AG04449 (cell line): ENCODE measurements around the gene FKBP4.

Experiments
- CTCF ChIA-PET: fragments of 350-600 bp; formaldehyde crosslinking; extraction: SDS; loops from one replicate; lab custom pipeline; 2021; ENCODE audit warnings: antibody characterized with exemption; lab: Yijun Ruan, JAX
- POLR2A ChIA-PET: fragments of 400-600, 350-600 bp; formaldehyde crosslinking; extraction: SDS; loops from one replicate; lab custom pipeline; 2020; ENCODE audit warnings: antibody characterized with exemption, inconsistent platforms; lab: Yijun Ruan, JAX
- DNase-seq: peaks from one replicate; pipeline ENCODE4 v3.0.0-alpha.2; 2010; ENCODE audit warnings: low read depth, low spot score
- H3K4me3 ChIP-seq: 2 replicates; pipeline ENCODE4 v1.5.1; 2011; ENCODE audit warnings: low read depth, mild to moderate bottlenecking, control low read depth, low read length
- TF ChIP-seq, protein P1 (sequence below): IDR thresholded peaks from one replicate; pipeline ENCODE4 v1.5.1; 2011; ENCODE audit warnings: mild to moderate bottlenecking, moderate library complexity, low read length, control low read depth, inconsistent platforms; ENCODE audit not compliant: insufficient read depth; ENCODE audit errors: missing control alignments

FKBP4 gene

DNA sequence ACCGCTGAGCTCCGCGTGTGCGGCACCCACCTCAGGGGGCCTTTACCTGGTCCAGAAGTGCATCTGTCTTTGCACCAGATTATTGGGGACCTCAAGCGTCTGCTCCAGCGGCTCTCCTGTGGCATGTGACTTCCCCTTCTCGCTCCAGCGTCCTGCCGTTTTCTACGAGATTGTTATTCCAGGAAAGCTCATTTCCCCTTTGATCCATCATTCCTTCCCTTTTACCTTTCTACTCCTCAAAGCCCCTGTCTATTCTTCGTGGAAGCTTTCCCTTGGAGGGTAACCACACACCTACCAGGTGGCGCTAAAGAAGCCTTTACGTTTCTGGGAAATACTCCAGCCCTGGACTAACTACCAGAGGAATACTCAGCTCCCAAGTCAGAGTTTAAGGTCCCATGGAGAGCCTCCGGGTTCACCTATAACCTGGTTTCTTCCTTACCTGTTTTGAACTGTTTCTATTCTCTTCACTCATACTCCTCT is 1.5 kb downstream of the FKBP4 start:
- no peak for DNase-seq
- H3K4me3 ChIP-seq, result peak overlapping the region; percentile 87
- POLR2A ChIA-PET, result interaction anchor here (0.8 to 1.6 kb wide), 2 partner anchors 9 to 17 kb away, joined by 3 to 8 read pairs; no protein-coding TSS in a partner anchor
- TF ChIP-seq, protein P1, sequence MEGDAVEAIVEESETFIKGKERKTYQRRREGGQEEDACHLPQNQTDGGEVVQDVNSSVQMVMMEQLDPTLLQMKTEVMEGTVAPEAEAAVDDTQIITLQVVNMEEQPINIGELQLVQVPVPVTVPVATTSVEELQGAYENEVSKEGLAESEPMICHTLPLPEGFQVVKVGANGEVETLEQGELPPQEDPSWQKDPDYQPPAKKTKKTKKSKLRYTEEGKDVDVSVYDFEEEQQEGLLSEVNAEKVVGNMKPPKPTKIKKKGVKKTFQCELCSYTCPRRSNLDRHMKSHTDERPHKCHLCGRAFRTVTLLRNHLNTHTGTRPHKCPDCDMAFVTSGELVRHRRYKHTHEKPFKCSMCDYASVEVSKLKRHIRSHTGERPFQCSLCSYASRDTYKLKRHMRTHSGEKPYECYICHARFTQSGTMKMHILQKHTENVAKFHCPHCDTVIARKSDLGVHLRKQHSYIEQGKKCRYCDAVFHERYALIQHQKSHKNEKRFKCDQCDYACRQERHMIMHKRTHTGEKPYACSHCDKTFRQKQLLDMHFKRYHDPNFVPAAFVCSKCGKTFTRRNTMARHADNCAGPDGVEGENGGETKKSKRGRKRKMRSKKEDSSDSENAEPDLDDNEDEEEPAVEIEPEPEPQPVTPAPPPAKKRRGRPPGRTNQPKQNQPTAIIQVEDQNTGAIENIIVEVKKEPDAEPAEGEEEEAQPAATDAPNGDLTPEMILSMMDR, result no peak
- CTCF ChIA-PET, result interaction anchor here (0.7 to 3.0 kb wide), 6 partner anchors 12 to 857 kb away, joined by 3 to 27 read pairs (median 3); partner anchors contain the start of gene ITFG2

DNA sequence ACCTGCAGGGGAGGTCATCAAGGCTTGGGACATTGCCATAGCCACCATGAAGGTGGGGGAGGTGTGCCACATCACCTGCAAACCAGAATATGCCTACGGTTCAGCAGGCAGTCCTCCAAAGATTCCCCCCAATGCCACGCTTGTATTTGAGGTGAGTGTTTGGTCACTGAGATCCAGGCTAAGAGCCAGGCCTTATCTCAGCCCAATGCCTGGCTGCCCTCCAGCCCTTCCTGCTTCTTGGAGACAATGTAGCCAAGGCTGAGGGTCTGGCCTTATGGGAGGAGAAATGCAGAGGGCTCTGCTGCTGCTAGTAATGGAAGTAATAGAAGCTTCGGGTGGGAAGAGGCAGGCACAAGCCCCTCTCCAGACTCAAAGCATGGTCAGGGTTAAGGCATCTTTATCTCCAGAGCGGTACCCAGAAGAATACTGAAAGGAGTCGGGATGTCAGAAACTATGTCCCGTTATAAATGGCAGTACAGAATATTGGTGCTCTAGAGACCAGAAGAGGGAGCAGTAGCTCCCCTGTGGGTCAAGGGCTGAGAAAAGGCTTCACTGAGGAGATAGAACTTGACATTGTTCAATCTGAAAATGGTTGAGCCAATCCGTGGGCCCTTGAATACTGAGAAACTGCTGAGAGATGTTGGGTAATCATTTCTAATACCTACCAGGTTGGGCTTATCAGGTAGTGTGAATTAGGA is 3.1 kb downstream of the FKBP4 start:
- no peak for DNase-seq
- ChIA-PET CTCF (interaction anchor here (0.8 kb wide), 1 partner anchor 57 kb away, joined by 3 read pairs; no protein-coding TSS in a partner anchor), POLR2A (no interaction called here)
- H3K4me3 ChIP-seq, result no peak overlapping the region
- TF ChIP-seq, protein P1, result no peak

GRCh38 chr12:2800046-2800570 is 5.3 kb downstream of the FKBP4 start:
- POLR2A ChIA-PET, result no interaction called here
- CTCF ChIA-PET, result interaction anchor here (1.2 kb wide), 1 partner anchor 16 kb away, joined by 4 read pairs; no protein-coding TSS in a partner anchor
- H3K4me3 ChIP-seq, result no peak overlapping the region
- TF ChIP-seq, protein P1, result no peak
- no peak for DNase-seq

- no peak for DNase-seq
- ChIA-PET POLR2A (no interaction called here), CTCF (no interaction called here)
- H3K4me3 ChIP-seq, result no peak overlapping the region
- TF ChIP-seq, protein P1, result no peak
Observed at GRCh38 chr12:2801044-2801783, 6.4 kb downstream of the FKBP4 start.

GRCh38 chr12:2803635-2804392 is 9.0 kb downstream of the FKBP4 start:
- H3K4me3 ChIP-seq, result no peak overlapping the region
- TF ChIP-seq, protein P1, result no peak
- ChIA-PET POLR2A (interaction anchor here (1.3 to 1.7 kb wide), 2 partner anchors 8 to 9 kb away, joined by 7 to 8 read pairs; partner anchors contain the start of gene ITFG2), CTCF (interaction anchor here (1.6 to 2.1 kb wide), 2 partner anchors 11 to 64 kb away, joined by 5 read pairs; no protein-coding TSS in a partner anchor)
- DNase-seq, result no peak
